Left forelimb (tissue), 1 donor: ENCODE measurements around the gene ACADS.
"Not testable (repeated sequence)": the region's sequence is repeated elsewhere in the genome, so short reads cannot be mapped to it uniquely, and the experiment has no call there.

ENCODE experiments used
- DNase-seq: peaks from one replicate; pipeline ENCODE4 v3.0.0-alpha.2; 2018; ENCODE audit warnings: low spot score

The ACADS gene

DNA sequence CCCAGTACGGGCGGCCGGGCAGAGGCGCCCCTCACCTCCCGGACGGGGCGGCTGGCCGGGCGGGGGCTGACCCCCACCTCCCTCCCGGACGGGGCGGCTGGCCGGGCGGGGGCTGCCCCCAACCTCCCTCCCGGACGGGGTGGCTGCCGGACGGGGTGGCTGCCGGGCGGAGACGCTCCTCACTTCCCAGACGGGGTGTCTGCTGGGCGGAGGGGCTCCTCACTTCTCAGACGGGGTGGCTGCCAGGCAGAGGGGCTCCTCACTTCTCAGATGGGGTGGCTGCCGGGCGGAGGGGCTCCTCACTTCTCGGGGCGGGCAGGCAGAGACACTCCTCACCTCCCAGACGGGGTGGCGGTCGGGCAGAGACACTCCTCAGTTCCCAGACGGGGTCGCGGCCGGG lies 6.6 kb downstream of the ACADS start:
- not testable (repeated sequence) for DNase-seq

DNA sequence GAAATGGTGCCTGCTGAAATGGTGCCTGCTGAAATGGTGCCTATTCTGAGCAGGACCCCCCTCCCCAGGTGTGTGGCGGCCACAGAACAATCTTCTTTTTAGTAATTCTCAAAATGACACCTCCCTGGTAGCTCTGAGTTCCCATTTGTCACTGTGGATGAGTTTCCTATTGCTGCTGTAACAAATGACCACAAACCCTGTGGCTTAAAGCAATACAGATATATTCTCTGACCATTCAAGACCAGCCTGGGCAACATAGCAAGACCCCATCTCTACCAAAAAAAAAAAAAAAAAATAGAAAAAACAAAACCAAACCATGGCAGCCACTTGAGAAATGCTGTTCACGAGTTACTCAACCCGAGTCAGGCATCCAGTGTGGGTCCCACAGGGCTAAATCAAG lies 7.9 kb downstream of the ACADS start:
- no peak for DNase-seq

DNA sequence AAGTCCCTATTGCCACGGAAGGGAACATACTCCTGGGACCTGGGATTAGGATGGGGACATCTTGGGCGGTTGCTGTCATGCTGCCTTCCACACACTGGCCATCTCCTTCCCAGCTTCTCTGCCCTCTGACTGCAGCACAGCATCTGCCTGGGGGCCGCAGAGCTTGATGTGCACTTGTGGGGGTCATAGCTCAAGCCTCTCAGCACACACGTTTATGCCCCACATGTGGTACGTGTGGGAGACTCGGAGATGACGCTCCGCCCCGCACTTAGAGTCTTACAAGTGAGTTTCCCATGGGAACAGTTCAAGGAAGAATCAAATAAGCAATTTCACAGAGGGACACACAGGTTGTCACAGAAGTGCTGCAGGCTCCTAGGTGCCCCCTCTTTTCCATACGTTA lies 8.6 kb downstream of the ACADS start:
- DNase-seq = no peak

DNA sequence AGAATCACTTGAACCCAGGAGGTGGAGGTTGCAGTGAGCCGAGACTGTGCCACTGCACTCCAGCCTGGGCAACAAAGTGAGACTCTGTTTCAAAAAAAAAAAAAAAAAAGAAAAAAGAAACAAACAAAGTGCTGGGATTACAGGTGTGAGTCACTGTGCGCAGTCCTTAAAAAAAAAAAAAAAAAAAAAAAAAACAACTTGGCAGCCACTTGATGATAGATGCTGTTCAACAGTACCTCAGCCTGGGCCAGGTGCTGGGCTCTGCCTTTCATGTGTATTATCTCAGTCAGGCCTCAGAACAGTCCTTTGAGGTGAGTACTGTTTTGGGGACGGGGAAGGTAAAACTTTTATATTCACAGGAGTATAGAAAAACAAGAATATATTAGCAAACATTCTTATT lies 9.6 kb downstream of the ACADS start:
- DNase-seq = no peak

DNA sequence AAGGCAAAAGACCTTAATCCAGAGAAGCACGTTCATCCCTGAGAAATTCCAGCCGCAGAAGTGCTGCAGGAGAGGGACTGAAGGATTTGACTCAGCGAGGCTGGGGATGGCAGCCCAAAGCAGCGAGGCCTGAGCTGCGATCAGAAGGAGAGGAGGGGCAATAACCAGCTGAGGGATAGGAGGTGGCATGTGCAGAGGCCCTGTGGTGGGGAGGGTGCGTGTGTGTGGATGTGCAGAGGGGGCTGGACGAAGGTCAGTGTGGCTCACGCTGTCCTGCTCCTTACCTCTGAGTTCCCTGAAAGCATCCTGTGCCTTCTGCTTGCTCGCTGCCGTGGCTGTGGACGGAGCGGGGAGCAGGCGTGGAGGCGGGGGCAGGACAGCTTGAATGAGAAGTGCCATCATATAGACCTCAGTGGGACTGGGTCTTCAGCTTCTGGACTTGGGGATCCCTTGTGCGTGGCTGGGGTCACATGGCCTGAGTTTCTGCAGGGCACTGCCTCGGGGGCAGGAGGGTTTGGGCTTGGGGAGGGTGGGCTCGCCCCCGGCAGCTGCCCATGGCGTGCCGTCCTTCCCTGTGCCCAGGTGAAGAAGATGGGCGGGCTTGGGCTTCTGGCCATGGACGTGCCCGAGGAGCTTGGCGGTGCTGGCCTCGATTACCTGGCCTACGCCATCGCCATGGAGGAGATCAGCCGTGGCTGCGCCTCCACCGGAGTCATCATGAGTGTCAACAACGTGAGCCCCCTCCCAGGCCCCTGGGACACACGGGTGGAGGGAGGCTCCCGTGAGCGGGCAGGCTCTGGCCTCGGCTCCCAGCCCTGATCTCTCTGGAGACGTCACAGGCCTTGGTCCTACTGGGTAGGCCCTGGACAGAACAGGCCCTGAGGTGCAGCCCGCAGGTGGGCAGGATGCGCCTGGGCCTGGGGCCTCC lies 11.0 kb downstream of the ACADS start:
- no peak for DNase-seq

DNA sequence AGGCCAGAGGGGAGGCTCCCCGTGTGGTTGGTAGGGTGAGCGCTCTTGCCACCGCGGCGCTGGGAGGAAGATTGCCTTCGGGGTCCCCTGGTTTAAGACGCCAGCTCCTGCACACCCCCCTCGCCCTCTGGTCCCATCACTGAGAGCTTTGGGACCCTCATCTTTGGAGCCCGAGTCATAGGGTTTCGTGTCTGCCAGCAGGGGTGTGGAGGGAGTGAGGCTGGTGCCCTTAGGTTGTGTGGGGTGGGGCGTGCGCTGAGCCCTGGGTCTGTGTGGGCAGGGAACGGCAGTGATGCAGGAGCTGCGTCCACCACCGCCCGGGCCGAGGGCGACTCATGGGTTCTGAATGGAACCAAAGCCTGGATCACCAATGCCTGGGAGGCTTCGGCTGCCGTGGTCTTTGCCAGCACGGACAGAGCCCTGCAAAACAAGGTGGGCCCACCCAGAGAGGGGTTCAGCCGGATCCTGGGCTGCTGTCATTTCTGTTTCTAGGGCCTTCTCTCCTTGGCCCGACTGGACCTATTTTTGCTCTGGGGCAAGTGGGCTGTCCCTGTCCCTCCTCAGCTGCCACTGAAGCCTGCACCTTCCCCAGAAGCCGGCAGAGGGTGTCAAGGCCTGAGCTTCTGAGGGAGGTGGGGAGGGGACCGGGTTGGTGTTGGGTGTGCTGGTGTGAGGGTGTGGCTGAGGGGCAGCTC lies 12.1 kb downstream of the ACADS start:
- DNase-seq = no peak

DNA sequence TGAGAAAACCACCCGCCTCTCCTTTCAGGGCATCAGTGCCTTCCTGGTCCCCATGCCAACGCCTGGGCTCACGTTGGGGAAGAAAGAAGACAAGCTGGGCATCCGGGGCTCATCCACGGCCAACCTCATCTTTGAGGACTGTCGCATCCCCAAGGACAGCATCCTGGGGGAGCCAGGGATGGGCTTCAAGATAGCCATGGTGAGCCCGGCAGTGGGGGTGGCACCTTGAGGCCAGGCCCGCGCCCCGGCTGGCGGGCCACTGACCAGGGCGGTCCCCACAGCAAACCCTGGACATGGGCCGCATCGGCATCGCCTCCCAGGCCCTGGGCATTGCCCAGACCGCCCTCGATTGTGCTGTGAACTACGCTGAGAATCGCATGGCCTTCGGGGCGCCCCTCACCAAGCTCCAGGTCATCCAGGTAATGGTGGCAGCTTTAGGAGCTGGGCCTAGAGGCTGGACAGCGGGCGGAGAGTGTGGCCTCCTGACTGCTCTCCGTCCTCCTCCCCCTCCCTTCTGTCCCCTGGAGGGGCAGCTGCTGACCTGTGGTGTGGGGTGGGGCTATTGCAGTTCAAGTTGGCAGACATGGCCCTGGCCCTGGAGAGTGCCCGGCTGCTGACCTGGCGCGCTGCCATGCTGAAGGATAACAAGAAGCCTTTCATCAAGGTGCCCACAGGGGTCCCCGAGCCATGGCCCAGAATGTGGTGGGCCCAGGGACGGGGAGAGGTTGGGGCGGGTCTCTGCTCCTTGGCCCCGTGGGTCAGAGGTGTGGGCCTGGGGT lies 12.8 kb downstream of the ACADS start:
- no peak for DNase-seq

DNA sequence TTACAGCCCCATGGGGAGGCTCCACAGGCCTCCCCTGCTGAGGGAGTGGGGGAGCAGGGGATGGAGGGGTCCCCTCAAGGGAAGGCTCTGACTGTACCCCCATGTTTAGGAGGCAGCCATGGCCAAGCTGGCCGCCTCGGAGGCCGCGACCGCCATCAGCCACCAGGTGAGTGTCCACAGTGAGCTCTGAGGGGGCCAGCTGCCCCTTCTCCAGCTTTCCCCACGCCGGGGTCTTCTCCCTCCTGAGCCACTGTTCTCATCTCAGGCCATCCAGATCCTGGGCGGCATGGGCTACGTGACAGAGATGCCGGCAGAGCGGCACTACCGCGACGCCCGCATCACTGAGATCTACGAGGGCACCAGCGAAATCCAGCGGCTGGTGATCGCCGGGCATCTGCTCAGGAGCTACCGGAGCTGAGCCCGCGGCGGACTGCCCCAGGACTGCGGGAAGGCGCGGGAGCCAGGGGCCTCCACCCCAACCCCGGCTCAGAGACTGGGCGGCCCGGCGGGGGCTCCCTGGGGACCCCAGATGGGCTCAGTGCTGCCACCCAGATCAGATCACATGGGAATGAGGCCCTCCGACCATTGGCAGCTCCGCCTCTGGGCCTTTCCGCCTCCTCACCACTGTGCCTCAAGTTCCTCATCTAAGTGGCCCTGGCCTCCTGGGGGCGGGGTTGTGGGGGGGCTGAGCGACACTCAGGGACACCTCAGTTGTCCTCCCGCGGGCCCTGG lies 13.6 kb downstream of the ACADS start:
- DNase-seq = no peak

DNA sequence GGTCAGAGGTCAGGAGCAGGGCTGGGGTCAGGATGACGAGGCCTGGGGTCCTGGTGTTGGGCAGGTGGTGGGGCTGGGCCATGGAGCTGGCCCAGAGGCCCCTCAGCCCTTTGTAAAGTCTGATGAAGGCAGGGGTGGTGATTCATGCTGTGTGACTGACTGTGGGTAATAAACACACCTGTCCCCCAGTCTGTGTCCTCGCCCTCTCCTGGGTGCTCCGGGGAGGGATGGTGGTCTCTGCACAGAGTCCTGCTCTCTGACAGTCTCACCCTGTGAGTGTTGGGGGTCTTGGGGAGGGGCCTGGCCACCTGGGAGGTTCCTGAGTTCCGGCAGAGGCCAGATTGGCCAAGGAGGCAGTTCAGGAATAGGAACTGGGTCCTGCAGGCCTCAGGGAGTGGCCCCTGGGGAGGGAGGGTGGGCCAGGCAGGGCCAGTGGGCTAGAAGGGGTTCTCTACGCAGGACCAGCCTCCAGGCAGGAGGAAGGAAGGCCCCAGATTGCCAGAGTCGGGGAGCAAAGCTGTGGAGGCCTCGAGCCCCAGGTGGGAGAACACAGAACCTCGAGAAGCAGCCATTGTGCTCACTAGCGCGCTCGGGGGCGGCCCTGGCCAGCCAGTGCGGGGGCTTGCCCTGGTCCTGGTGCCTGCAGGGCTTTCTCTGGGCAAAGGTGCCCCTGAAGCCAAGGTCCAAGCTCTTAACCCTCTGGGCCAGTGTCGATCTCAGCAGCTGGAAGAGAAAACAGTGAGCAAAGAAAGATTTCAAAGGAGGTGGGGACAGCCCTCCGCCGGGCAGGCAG lies 14.4 kb downstream of the ACADS start:
- DNase-seq = no peak

DNA sequence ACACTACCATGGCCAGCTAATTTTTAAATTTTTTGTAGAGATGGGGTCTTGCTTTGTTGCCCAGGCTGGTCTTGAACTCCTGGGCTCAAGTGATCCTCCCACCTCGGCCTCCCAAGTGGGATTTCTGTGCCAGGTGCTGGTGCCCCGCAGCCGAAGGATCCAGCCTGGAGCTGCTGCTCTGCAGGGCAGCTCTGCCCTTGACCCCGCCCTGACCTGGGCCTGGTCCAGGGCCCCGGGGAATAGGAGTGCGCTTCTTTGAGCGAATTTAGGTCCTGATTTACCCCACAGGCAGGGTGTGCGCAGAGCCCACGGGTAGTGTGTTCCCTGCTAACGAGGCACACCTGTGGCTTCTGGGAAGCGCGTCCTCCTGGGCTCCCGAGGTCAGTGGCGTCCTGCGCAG lies 15.2 kb downstream of the ACADS start:
- no peak for DNase-seq

DNA sequence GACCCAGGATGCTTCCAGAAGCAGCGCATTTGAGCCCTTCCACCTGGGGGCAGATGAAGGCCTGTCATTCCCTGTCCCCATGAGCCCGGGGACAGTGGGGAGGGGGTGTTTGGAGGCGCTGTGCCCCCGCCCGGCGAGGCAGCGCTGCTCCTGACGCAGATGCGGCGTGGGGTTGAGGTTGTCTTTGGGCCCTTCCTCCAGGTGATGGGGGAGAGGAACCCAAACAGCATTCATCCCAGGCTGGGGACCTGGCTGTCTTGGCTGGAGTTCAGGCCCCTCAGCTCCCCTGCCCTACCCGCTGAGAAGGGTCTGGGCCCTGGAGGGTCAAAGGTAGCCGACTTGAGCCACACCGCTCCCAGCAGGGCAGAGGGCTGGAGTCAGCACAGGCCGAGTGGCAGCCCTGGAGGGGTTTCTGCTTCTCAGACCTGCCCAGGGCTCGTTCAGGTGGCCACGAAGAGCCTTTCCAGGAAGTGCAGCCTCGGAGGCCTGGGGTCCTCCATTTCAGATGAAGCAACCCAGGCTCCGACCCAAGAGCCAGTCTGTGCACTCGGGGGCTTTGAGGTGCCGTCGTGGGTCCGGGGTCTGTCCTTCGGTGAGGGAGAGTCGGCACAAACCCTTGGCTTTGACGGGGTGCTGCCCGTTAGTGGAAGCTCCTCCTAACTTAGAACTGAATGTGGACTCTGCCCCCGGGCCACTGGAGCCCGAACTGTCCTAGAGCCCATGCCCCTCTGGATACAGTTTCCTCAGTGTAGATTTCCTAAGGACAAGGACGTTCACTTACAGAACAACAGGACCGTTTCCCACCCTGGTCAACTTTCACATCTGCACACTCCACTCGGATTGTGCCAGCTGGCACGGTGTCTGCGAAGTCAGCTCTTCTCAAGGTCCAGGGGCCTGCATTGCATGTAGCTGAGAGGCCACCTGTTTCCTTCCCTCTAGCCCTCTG lies 16.1 kb downstream of the ACADS start:
- DNase-seq = no peak

DNA sequence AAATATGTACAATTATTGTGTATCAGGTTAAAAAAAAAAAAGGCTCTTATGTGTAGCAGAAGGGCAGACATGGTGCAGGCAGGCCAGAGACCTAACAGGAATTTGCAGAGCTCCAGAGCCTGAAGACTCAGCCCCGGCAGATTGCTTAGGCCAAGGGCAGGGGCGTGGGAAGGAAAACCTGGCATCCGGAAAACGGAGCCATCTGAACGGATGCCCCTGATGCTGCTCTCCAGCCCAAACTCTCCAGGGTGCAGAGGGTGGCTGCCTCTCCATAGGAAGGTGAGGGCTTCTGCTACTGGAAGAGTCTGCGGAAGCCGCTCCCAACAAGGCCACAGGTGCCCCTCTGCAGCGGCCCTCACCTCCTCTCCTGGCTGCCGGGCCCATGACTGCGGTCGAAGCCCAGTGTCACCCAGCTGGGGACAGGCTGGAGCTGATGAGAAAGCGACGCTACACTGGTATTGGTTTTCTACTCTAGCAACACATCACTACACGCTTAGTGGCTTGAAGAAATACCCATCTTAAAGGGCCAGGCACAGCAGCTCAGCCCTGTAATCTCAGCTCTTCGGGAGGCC lies 19.4 kb downstream of the ACADS start:
- DNase-seq = no peak

DNA sequence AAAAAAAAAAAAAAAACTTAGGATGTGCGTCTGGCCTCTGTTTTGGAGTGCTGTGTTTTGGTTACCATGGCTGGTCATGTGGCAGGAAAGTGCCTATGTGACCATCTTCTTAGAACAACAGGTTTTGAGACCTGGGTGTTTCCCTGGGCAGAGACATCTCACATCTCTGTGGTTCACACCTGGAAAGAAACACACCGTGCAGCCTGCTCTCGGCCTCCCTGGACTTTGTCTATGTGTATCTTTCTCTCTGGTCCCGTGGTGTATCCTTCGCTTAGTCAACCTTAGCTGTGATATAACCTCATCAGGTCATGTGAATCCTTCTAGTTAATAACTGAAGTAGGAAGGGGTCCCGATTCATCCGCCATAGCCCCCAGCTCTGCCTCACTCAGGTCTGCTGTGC lies 22.6 kb downstream of the ACADS start:
- no peak for DNase-seq

DNA sequence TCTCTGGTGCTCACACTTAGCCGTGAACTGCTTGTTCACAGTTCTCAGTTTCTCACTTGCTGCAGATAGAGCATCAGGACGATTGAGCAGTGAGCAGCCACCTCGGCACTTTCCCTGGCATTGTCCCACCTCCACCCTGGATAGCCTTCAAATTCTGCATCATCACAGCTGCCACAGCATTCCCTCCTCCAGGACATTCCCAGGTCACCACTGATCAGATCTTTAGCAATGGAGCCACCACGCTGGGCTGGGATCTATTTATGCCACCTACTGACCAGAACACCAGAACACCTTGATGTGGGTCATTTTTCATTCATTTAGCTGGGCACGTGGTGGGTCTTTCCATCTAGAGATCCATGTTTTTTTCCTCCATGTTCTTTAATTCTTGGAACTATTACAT lies 23.6 kb downstream of the ACADS start:
- DNase-seq = no peak

DNA sequence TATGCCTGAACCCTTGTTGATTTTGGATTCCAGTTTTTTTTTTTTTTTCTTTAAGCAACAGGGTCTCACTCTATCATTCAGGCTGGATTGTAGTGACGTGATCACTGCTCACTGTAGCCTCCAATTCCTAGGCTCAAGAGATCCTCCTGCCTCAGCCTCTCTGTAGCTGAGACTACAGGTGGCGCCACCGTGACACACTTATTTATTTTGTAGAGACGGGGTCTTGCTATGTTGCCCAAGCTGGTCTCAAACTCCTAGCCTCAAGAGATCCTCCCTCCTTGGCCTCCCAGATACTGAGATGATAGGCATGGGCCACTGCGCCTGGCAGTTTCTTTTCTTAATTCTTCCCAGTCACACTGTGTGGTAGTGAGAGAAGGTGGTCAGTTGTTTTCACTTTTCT lies 25.2 kb downstream of the ACADS start:
- DNase-seq = no peak

DNA sequence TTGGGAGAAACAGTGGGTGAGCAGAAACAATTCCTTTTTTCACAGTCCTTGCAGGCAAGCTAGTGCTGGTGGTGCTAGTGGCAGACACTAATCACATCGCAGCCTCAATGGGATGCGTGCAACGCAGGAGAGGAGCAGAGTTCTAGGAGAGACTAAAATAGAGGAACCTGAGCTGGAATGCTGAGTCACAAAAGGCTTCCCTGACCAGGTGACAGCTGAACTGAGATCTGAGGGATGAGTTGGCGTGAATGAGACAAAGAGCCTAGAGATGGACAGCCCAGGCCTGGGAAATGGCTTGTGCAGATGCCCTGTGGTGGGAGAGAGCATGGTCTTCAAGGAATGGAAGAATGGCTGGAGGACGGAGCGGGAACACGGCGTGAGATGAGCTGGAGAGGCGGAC lies 25.8 kb downstream of the ACADS start:
- no peak for DNase-seq

DNA sequence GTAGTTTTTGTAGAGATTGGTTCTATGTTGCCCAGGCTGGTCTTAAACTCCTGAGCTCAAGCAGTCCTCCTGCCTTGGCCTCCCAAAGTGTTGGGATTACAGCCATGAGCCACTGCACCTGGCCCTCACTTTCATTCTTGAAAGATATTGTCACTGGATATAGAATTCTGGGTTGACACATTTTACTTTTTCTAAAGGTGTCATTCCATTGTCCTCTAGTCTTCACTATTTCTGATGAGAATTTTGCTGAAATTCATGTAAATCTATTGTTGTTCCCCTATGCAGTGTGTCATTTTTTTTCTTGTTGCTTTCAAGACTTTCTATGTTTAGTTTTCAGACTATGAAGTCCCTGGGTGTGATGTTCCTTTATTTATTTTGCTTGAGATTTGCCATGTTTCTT lies 29.2 kb downstream of the ACADS start:
- DNase-seq = no peak

DNA sequence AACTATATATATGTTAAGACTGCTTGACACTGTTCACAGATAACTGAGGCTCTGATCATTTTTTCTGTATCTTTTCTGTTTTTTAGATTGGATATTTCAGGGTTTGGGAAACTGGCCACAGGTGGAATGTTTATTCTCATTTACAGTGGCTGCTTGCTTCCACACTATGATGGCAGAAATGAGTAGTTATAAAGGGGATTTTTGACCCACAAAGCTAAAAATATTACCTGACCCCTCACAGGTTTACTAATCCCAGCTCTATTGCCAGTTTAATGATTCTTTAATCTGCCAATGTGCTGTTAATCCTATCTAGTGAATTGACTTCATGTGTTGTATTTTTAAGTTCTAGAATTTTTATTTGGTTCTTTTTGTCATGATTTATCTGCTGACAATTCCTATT lies 29.6 kb downstream of the ACADS start:
- DNase-seq = no peak

DNA sequence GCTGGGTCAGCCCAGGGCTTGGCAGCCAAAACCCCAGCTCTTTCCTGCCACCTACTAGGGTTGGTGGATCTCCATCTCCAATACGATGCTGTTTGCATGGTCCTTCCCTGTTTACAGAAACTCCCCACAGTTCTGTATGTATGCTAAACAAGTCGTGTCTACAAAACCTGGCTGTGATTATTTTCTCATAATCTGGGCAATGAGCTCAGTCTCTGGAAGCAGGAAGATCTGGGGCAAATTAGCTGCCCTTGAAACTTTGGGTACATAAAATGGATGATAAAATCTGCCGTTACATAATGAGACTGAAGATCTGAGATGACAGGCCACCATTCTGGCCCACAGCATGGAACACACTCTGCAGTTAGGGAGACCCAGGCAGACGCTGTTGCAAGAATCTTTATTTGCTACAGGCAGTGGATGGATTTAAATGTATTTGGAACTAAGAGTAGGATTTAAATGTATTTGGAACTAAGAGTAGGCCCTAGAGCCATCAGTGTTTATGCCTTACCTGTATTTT lies 31.7 kb downstream of the ACADS start:
- DNase-seq = no peak
